ENCODE data around the gene EFCAB12. TPM values are rescaled to one million over a fixed set of nuclear protein-coding genes. Genes with fewer than 3 reads are reported as not detected.

EFCAB12 gene
- total RNA-seq, 3 donors from 2014 or later (not counting 1 experiment from before 2014, with no cell fraction given): 0.94 to 3.3 (median 1.4) TPM

DNA sequence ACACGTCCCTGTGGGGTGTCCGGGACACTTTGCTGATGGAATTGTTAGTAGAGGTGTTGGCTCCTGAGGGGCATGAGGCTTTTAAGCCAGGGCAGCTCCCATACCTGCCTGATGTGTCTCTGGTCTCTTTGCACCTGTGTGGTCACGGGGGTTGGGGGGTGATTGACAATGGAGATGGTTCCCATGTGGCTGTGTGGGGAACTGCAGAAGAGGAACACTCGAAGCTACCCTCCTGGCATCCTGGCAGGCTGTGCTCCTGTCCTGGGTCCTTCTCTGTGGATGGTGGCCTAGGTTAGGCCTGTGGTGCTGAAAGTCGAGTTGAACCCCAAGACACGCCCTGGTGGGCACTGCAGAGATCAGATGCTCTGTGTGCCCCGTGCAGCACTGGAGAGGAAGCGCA lies 76.4 kb downstream of the EFCAB12 start:
- H3K36me3 ChIP-seq (ENCODE audit: control insufficient read depth, insufficient read depth, low read length): no peaks in the 10 kb centered on the region
- DNase-seq (peak in 1 of 2 donors; percentile 14), ATAC-seq (no peak)
- no peaks in the 10 kb centered on the region for H3K27me3 ChIP-seq (ENCODE audit: control insufficient read depth, insufficient read depth, low read length)
- peaks cover 0 to 3% of the 10 kb centered on the region in 2 donors for H3K27me3 Mint-ChIP-seq (ENCODE audit: low read depth in 2 of 2)
- 80% methylated on average over 8 of the region's 8 CpGs for WGBS (ENCODE audit: insufficient coverage)
- H3K4me3 ChIP-seq (ENCODE audit: low read length): no peak overlapping the region
- H3K4me1 Mint-ChIP-seq: no peaks in the 10 kb centered on the region
- no peaks in the 10 kb centered on the region for H3K9me3 ChIP-seq (ENCODE audit: control insufficient read depth, insufficient read depth, low read length)
- no peaks in the 10 kb centered on the region for H3K9me3 Mint-ChIP-seq
- TF ChIP-seq, protein P1, sequence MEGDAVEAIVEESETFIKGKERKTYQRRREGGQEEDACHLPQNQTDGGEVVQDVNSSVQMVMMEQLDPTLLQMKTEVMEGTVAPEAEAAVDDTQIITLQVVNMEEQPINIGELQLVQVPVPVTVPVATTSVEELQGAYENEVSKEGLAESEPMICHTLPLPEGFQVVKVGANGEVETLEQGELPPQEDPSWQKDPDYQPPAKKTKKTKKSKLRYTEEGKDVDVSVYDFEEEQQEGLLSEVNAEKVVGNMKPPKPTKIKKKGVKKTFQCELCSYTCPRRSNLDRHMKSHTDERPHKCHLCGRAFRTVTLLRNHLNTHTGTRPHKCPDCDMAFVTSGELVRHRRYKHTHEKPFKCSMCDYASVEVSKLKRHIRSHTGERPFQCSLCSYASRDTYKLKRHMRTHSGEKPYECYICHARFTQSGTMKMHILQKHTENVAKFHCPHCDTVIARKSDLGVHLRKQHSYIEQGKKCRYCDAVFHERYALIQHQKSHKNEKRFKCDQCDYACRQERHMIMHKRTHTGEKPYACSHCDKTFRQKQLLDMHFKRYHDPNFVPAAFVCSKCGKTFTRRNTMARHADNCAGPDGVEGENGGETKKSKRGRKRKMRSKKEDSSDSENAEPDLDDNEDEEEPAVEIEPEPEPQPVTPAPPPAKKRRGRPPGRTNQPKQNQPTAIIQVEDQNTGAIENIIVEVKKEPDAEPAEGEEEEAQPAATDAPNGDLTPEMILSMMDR (IDR thresholded peaks at IDR 0.05): no peak
- H3K36me3 Mint-ChIP-seq: no peaks in the 10 kb centered on the region
- no peak overlapping the region for H3K27ac ChIP-seq (ENCODE audit: low read length)
- no peak overlapping the region for H3K27ac Mint-ChIP-seq
- intact Hi-C loops (cut with micrococcal nuclease): no loop called here
- H3K4me1 ChIP-seq (ENCODE audit: control insufficient read depth, insufficient read depth, low read length): no peaks in the 10 kb centered on the region
- no peak overlapping the region for H3K4me3 Mint-ChIP-seq

Other genes starting within 250 kb of the EFCAB12 start
- gene CNBP, start 244.7 kb downstream of the EFCAB12 start, total RNA-seq: 100 to 1,000 TPM; 202 to 223 (median 211) TPM
- gene COPG1, start 179.0 kb downstream of the EFCAB12 start, total RNA-seq: 100 to 1,000 TPM; 127 to 141 (median 135) TPM
- 10 to 100 TPM; 37.3 to 42.8 (median 40.9) TPM for gene HMCES, start 149.8 kb downstream of the EFCAB12 start, total RNA-seq
- gene MBD4, start 11.3 kb upstream of the EFCAB12 start, total RNA-seq: 10 to 100 TPM; 46.4 to 55.6 (median 48.0) TPM
- gene IFT122, start 11.6 kb upstream of the EFCAB12 start, total RNA-seq: 10 to 100 TPM; 20.7 to 26.6 (median 23.9) TPM
- not detected for gene RHO, start 100.0 kb upstream of the EFCAB12 start, total RNA-seq
- not detected for gene H1-8, start 114.5 kb upstream of the EFCAB12 start, total RNA-seq
- gene PLXND1, start 178.0 kb upstream of the EFCAB12 start, total RNA-seq: 100 to 1,000 TPM; 135 to 214 (median 189) TPM

All from natural killer cell (primary cell).